ENCODE measurements around the gene AMDHD1.

- no peak for TF ChIP-seq MAZ (IDR thresholded peaks at IDR 0.05; ENCODE audit: borderline replicate concordance, low read depth, low read length)
- no peak for TF ChIP-seq MAFK (IDR thresholded peaks at IDR 0.05; ENCODE audit: low read depth, low read length)
- TF ChIP-seq SMC3 (IDR thresholded peaks at IDR 0.05; ENCODE audit: low read depth, low read length): no peak
- no peak for TF ChIP-seq CHD1 (IDR thresholded peaks at IDR 0.05; ENCODE audit: low read depth, low read length)
These were observed 46.5 kb downstream of the AMDHD1 start for GRCh38 chr12:95989504-95990123.
